HCT116 (cell line): ENCODE measurements around the gene NOS3. TPM values are rescaled to one million over a fixed set of nuclear protein-coding genes. Genes with fewer than 3 reads are reported as not detected.

Experiments
- ATAC-seq: fragments of 200-7000 bp; cut with Tn5 transposase; 2 replicates; pipeline ENCODE4 v1.9.1; 2020; ENCODE audit warnings: mild to moderate bottlenecking, moderate library complexity
- BruUV-seq: library from RNA; stranded (reverse); fragments of 400-500 nt; replicated peaks from 2 replicates; lab custom pipeline; 2021; lab: Mats Ljungman, UMichigan
- CTCF ChIA-PET: fragments of 300-600 bp; sonication (Branson Sonifier 250); formaldehyde crosslinking; loops from one replicate; lab custom pipeline; 2021; ENCODE audit warnings: antibody characterized with exemption; lab: Charles Lee
- POLR2A ChIA-PET: fragments of 300-600, 350-600 bp; sonication (Branson Sonifier 250); formaldehyde crosslinking; loops from one replicate; lab custom pipeline; 2021; ENCODE audit warnings: antibody characterized with exemption; lab: Charles Lee
- RAD21 ChIA-PET, 2 experiments: fragments of 300-600 bp; sonication (Branson Sonifier 250); formaldehyde crosslinking; loops; one replicate each; lab custom pipeline; 2023; ENCODE audit warnings: low total read pairs in 2 of 2; ENCODE audit not compliant: uncharacterized antibody in 2 of 2, unreplicated experiment in 2 of 2, low non-redundant PET in 1 of 2; lab: Charles Lee
- DNase-seq: peaks from one replicate; pipeline ENCODE4 v3.0.0-alpha.2; 2010; ENCODE audit warnings: low read depth, low spot score
- H2AFZ ChIP-seq: fragments of 200-600 bp; shearing (Covaris generic), sonication (generic); 2 replicates; pipeline ENCODE4 v1.6.1; 2017; ENCODE audit warnings: low read depth, mixed run types, mixed read lengths, antibody characterized with exemption, low read length; ENCODE audit not compliant: poor library complexity, severe bottlenecking
- H3K27ac ChIP-seq: 2 replicates; pipeline ENCODE4 v1.5.1; 2012; ENCODE audit warnings: low read depth, low read length
- H3K27me3 ChIP-seq: fragments of 200-600 bp; sonication (generic); 2 replicates; pipeline ENCODE4 v1.6.1; 2016; ENCODE audit warnings: mixed run types, low read length, mixed read lengths; ENCODE audit not compliant: insufficient read depth
- H3K36me3 ChIP-seq, 2 experiments: fragments of 200-500 bp in 1 of 2; fragments of 200-600 bp in 1 of 2; sonication (Bioruptor generic) in 1 of 2; sonication (generic) in 1 of 2; 2 replicates each; pipeline versions ENCODE4 v1.5.1 to v1.6.1; 2014 to 2016; ENCODE audit warnings: low read length in 2 of 2, inconsistent platforms in 1 of 2, mixed read lengths in 1 of 2, mixed run types in 1 of 2; ENCODE audit not compliant: insufficient read depth in 2 of 2, control insufficient read depth in 1 of 2
- H3K4me1 ChIP-seq, 2 experiments: fragments of 200-600 bp in 1 of 2; sonication (generic) in 1 of 2; 2 replicates each; pipeline versions ENCODE4 v1.5.1 to v1.6.1; 2012 to 2017; ENCODE audit warnings: low read length in 2 of 2, inconsistent platforms in 1 of 2, mild to moderate bottlenecking in 1 of 2, mixed read lengths in 1 of 2, mixed run types in 1 of 2, moderate library complexity in 1 of 2; ENCODE audit not compliant: insufficient read depth in 2 of 2, control insufficient read depth in 1 of 2
- H3K4me2 ChIP-seq: fragments of 200-600 bp; sonication (generic); 2 replicates; pipeline ENCODE4 v1.6.1; 2017; ENCODE audit warnings: mixed run types, low read length, mixed read lengths
- H3K4me3 ChIP-seq, 2 experiments: fragments of 200-600 bp in 1 of 2; sonication (generic) in 1 of 2; replicated peaks in 1 of 2; 2 replicates each; pipeline ENCODE4 v1.5.1; 2011 to 2016; ENCODE audit warnings: low read length in 2 of 2, control low read depth in 1 of 2, low read depth in 1 of 2, mild to moderate bottlenecking in 1 of 2, mixed read lengths in 1 of 2, mixed run types in 1 of 2
- H3K79me2 ChIP-seq: fragments of 200-600 bp; sonication (generic); 2 replicates; pipeline ENCODE4 v1.6.1; 2017; ENCODE audit warnings: mild to moderate bottlenecking, mixed run types, low read length, moderate library complexity, mixed read lengths; ENCODE audit not compliant: insufficient read depth
- H3K9ac ChIP-seq: fragments of 200-600 bp; sonication (generic); 2 replicates; pipeline ENCODE4 v1.6.1; 2016; ENCODE audit warnings: low read length, mixed read lengths
- H3K9me2 ChIP-seq: fragments of 200-600 bp; sonication (generic), shearing (Covaris generic); 2 replicates; pipeline ENCODE4 v1.6.1; 2017; ENCODE audit warnings: mixed run types, mild to moderate bottlenecking, moderate library complexity; ENCODE audit not compliant: insufficient read depth
- H3K9me3 ChIP-seq, 2 experiments: fragments of 200-500 bp in 1 of 2; fragments of 200-600 bp in 1 of 2; sonication (Bioruptor generic) in 1 of 2; sonication (generic) in 1 of 2; 2 replicates each; pipeline ENCODE4 v1.6.1; 2014 to 2017; ENCODE audit warnings: low read length in 2 of 2, mixed read lengths in 2 of 2, inconsistent platforms in 1 of 2, low read depth in 1 of 2, mild to moderate bottlenecking in 1 of 2, mixed run types in 1 of 2, moderate library complexity in 1 of 2; ENCODE audit not compliant: control insufficient read depth in 1 of 2, insufficient read depth in 1 of 2
- H4K20me1 ChIP-seq: fragments of 200-600 bp; sonication (generic), shearing (Covaris generic); 2 replicates; pipeline ENCODE4 v1.6.1; 2017; ENCODE audit warnings: mixed run types, mild to moderate bottlenecking, moderate library complexity; ENCODE audit not compliant: insufficient read depth
- EGR1 ChIP-seq: IDR thresholded peaks from 2 replicates; pipeline ENCODE4 v1.6.1; 2012; ENCODE audit warnings: low read depth
- EZH2 ChIP-seq: fragments of 200-600 bp; sonication (generic); IDR thresholded peaks from 2 replicates; pipeline ENCODE4 v1.6.1; 2017; ENCODE audit warnings: antibody characterized with exemption, mixed run types
- EZH2phosphoT487 ChIP-seq: fragments of 200-600 bp; IDR thresholded peaks from 2 replicates; pipeline ENCODE4 v1.6.1; 2018; ENCODE audit warnings: antibody characterized with exemption, borderline replicate concordance
- FOSL1 ChIP-seq: IDR thresholded peaks from 2 replicates; pipeline ENCODE4 v1.6.1; 2012; ENCODE audit warnings: low read depth
- POLR2A ChIP-seq: IDR thresholded peaks from 2 replicates; pipeline ENCODE4 v1.7.0; 2011; ENCODE audit warnings: borderline replicate concordance; ENCODE audit not compliant: insufficient read depth, insufficient read length; ENCODE audit errors: extremely low read depth
- POLR2AphosphoS5 ChIP-seq: IDR thresholded peaks from 2 replicates; pipeline ENCODE4 v1.6.1; 2011; ENCODE audit warnings: mild to moderate bottlenecking, low read depth, low read length, moderate library complexity
- SP1 ChIP-seq: IDR thresholded peaks from 2 replicates; pipeline ENCODE4 v1.6.1; 2012; ENCODE audit warnings: low read depth
- TCF7L2 ChIP-seq: IDR thresholded peaks from 2 replicates; pipeline ENCODE4 v1.7.0; 2011; ENCODE audit warnings: borderline replicate concordance, inconsistent platforms; ENCODE audit not compliant: insufficient read depth, insufficient read length; ENCODE audit errors: extremely low read depth
- intact Hi-C: fragments of 100-400 bp; cut with micrococcal nuclease; formaldehyde crosslinking; loops from 2 replicates; pipeline ENCODE4 v1.10.0; 2022
- total RNA-seq: library from RNA; stranded (reverse); gene quantifications from one replicate; pipeline ENCODE4 v1.2.1, GENCODE V29; 2021; ENCODE audit not compliant: unreplicated experiment
- TF ChIP-seq, protein P1 (sequence below): IDR thresholded peaks from 2 replicates; pipeline ENCODE4 v1.6.1; 2012; ENCODE audit warnings: low read depth
- TF ChIP-seq, protein P2 (sequence below), 3 experiments: fragments of 200-600 bp in 1 of 3; sonication (generic) in 1 of 3; IDR thresholded peaks in 2 of 3; conservative IDR thresholded peaks in 1 of 3; 2 replicates each; pipeline ENCODE4 v1.5.1; 2012 to 2017; ENCODE audit warnings: low read depth in 2 of 3, low read length in 2 of 3, antibody characterized with exemption in 1 of 3, borderline replicate concordance in 1 of 3, control low read depth in 1 of 3, mild to moderate bottlenecking in 1 of 3, mixed read lengths in 1 of 3, mixed run types in 1 of 3, moderate library complexity in 1 of 3; ENCODE audit not compliant: insufficient read depth in 1 of 3
- TF ChIP-seq, protein P3 (sequence below): IDR thresholded peaks from 2 replicates; pipeline ENCODE4 v1.6.1; 2012

The NOS3 gene
- total RNA-seq, 1 experiment from 2014 or later = 35.8 TPM

DNA sequence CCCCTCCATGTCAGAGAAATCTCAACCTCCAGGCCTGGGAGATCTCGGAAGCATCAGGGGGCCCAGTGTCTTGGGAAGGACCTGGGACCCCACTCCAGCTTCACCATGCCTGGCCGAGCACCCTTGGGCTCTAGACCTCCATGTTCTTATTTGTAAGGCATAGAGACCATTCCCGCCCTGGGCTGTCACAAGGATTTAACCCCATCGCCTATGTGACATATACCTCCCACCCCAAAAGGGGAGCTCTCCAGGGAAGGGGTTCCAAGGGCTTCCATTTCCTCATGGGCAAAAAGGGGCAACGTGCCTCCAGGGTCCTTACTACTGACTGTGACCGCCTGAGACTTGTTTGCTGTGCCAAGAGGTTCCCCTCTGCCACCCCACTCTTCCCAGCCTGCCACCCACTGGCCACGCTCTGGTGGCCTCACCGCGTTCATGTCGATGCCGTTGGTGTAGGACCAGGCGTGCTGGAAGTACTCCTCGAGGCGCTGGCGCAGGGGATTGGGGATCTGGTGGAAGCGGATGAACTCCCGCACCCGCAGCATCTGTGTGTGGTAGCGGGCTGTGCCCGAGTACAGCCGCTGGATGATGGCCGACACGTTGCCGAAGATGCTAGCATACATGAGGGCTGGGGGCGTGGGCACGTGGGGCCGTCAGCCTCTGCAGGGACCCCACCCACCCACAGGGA lies 40.2 kb upstream of the NOS3 start:
- no TSS peak for BruUV-seq
- ChIA-PET CTCF (no interaction called here), RAD21 (no interaction called here)
- Histone ChIP-seq H2AFZ (no peak overlapping the region), H3K4me1 (no peaks in the 10 kb centered on the region), H3K27me3 (no peaks in the 10 kb centered on the region), H3K4me3 (no peak overlapping the region), H3K9me3 (no peaks in the 10 kb centered on the region), H3K9ac (no peak overlapping the region), H4K20me1 (no peaks in the 10 kb centered on the region), H3K36me3 (no peaks in the 10 kb centered on the region), H3K4me2 (no peak overlapping the region), H3K9me2 (no peaks in the 10 kb centered on the region)
- ATAC-seq (no peak), DNase-seq (no peak)
- intact Hi-C loops = no loop called here
- TF ChIP-seq EZH2 (no peak), POLR2A (no peak), EGR1 (no peak), POLR2AphosphoS5 (no peak), FOSL1 (no peak), SP1 (no peak), EZH2phosphoT487 (no peak), TCF7L2 (no peak)
- TF ChIP-seq, protein P1, sequence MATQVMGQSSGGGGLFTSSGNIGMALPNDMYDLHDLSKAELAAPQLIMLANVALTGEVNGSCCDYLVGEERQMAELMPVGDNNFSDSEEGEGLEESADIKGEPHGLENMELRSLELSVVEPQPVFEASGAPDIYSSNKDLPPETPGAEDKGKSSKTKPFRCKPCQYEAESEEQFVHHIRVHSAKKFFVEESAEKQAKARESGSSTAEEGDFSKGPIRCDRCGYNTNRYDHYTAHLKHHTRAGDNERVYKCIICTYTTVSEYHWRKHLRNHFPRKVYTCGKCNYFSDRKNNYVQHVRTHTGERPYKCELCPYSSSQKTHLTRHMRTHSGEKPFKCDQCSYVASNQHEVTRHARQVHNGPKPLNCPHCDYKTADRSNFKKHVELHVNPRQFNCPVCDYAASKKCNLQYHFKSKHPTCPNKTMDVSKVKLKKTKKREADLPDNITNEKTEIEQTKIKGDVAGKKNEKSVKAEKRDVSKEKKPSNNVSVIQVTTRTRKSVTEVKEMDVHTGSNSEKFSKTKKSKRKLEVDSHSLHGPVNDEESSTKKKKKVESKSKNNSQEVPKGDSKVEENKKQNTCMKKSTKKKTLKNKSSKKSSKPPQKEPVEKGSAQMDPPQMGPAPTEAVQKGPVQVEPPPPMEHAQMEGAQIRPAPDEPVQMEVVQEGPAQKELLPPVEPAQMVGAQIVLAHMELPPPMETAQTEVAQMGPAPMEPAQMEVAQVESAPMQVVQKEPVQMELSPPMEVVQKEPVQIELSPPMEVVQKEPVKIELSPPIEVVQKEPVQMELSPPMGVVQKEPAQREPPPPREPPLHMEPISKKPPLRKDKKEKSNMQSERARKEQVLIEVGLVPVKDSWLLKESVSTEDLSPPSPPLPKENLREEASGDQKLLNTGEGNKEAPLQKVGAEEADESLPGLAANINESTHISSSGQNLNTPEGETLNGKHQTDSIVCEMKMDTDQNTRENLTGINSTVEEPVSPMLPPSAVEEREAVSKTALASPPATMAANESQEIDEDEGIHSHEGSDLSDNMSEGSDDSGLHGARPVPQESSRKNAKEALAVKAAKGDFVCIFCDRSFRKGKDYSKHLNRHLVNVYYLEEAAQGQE = no peak
- TF ChIP-seq, protein P2, sequence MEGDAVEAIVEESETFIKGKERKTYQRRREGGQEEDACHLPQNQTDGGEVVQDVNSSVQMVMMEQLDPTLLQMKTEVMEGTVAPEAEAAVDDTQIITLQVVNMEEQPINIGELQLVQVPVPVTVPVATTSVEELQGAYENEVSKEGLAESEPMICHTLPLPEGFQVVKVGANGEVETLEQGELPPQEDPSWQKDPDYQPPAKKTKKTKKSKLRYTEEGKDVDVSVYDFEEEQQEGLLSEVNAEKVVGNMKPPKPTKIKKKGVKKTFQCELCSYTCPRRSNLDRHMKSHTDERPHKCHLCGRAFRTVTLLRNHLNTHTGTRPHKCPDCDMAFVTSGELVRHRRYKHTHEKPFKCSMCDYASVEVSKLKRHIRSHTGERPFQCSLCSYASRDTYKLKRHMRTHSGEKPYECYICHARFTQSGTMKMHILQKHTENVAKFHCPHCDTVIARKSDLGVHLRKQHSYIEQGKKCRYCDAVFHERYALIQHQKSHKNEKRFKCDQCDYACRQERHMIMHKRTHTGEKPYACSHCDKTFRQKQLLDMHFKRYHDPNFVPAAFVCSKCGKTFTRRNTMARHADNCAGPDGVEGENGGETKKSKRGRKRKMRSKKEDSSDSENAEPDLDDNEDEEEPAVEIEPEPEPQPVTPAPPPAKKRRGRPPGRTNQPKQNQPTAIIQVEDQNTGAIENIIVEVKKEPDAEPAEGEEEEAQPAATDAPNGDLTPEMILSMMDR (IDR thresholded peaks at IDR 0.05 in 2 of 3, conservative IDR thresholded peaks at IDR 0.05 in 1 of 3; ENCODE audit: borderline replicate concordance in 1 of 3, insufficient read depth in 1 of 3, low read depth in 2 of 3, low read length in 2 of 3) = no peak
- TF ChIP-seq, protein P3, sequence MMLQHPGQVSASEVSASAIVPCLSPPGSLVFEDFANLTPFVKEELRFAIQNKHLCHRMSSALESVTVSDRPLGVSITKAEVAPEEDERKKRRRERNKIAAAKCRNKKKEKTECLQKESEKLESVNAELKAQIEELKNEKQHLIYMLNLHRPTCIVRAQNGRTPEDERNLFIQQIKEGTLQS = no peak
- TF ChIP-seq, all 23 proteins: peak for 0
- H3K27ac ChIP-seq = no peak overlapping the region
- no peaks in the 10 kb centered on the region for H3K79me2 ChIP-seq
- POLR2A ChIA-PET = no interaction called here
